Posterior vena cava (tissue), 2 donors: Measurements from ENCODE around the gene ZNF260. TPM values are rescaled to one million over a fixed set of nuclear protein-coding genes. Genes with fewer than 3 reads are reported as not detected.
"Not testable (repeated sequence)": the region's sequence is repeated elsewhere in the genome, so short reads cannot be mapped to it uniquely, and the experiment has no call there.

Experiments
- DNase-seq: peaks from one replicate; pipeline ENCODE4 v3.0.0-alpha.2; 2020; ENCODE audit warnings: low spot score
- intact Hi-C, 2 donors: fragments of 100-400 bp; cut with DNase I; formaldehyde crosslinking; loops; one replicate each; pipeline versions ENCODE4 v1.14.1 to v1.14.2; 2022 to 2023
- total RNA-seq, 2 donors: library from RNA; stranded (reverse); fragmentation: NEBNext Ultra II Directional; extraction: Animal tissue kit (Norgen Biotek cat#: 25700); gene quantifications; one replicate each; pipeline ENCODE4 v1.2.1, GENCODE V29; 2021
- donor health status: DM: yes; HTN: yes; CAD: no.
- donor health status: DM: yes; HTN: yes; CAD: no.

Gene ZNF260
- total RNA-seq, 2 donors from 2014 or later, result 7.6 to 11.8 TPM

DNA sequence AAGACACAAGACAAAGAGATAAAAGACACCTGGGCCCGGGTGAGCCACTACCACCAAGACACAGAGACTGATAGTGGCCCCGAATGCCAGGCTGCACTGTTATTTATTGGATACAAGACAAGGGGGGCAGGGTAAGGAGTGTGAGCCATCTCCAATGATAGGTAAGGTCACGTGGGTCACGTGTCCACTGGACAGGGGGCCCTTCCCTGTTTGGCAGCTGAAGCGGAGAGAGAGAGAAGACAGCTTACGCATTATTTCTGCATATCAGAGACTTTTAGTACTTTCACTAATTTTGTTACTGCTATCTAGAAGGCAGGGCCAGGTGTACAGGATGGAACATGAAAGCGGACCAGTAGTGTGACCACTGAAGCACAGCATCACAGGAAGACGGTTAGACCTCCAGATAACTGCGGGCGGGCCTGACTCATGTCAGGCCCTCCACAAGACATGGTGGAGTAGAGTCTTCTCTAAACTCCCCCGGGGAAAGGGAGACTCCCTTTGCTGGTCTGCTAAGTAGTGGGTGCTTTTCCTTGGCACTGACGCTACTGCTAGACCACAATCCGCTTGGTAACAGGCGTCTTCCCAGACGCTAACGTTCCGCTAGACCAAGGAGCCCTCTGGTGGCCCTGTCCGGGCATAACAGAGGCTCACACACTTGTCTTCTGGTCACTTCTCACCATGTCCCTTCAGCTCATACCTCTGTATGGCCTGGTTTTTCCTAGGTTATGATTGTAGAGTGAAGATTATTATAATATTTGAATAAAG lies 35.2 kb downstream of the ZNF260 start:
- intact Hi-C loops, result not testable (repeated sequence)

GRCh38 chr19:36490846-36491245 lies 37.2 kb downstream of the ZNF260 start:
- DNase-seq, intact Hi-C loops: not testable (repeated sequence)

More for the DNA sequence above, 35.2 kb downstream of the ZNF260 start:
- not testable (repeated sequence) for DNase-seq

- DNase-seq, result peak; percentile 92
- intact Hi-C loops, result no loop called here
These were observed 38.1 kb downstream of the ZNF260 start for GRCh38 chr19:36489920-36490415.

- peak; percentile 95 for DNase-seq
- intact Hi-C loops, result no loop called here
These were observed 38.8 kb downstream of the ZNF260 start, which contains the start of gene ZNF566 for GRCh38 chr19:36489118-36489919. TSS of gene ZNF566 (minus strand) at chr19:36489561. CDS start at chr19:36476557, 13,004 bp downstream.

GRCh38 chr19:36488846-36489117 lies 39.3 kb downstream of the ZNF260 start:
- intact Hi-C loops, result no loop called here
- DNase-seq, result no peak

DNA sequence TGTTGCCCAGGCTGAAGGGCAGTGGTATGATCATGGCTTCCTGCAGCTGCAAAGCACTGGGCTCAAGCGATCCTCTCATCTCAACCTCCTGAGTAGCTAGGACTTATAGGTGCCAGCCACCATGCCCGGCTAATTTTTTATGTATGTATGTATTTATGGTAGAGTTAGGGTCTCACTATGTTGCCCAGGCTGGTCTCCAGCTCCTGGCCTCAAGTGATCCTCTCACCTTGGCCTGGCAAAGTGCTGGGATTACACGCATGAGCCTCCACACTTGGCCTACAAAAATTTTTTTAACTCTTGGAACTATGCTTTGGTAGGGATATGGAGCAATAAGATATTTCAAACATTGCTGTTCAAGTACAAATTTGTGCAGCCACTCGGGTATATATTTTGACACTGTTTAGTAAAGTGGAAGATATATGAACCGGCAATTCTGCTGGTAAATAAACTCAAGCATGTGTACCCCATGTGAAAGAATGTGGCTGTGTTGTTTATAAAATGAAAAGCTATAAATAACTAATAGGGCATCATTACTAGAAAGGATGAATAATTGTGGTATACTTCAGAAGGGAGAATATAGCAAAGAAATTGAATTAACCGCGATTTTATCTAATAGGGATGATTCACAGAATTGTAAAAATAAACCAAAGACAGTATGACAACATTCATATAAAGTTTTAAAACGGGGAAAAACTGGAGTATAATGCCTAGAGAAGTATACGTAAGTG lies 39.8 kb downstream of the ZNF260 start:
- intact Hi-C loops, result no loop called here
- DNase-seq, result no peak

DNA sequence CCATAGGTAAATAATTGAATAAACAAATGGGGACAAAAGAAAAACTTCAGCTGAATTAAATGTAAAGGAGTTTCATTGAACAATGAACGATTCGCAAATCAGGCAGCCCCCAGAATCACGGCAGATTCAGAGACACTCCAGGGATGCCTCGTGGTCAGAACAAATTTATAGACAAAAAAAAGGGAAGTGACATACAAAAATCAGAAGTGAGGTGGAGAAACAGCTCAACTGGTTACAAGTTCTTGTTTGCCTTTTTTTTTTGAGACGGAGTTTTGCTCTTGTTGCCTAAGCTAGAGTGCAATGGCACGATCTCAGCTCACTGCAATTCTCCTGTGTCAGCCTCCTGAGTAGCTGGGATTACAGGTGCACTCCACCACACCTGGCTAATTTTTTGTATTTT lies 44.4 kb downstream of the ZNF260 start:
- intact Hi-C loops, result no loop called here
- no peak for DNase-seq

DNA sequence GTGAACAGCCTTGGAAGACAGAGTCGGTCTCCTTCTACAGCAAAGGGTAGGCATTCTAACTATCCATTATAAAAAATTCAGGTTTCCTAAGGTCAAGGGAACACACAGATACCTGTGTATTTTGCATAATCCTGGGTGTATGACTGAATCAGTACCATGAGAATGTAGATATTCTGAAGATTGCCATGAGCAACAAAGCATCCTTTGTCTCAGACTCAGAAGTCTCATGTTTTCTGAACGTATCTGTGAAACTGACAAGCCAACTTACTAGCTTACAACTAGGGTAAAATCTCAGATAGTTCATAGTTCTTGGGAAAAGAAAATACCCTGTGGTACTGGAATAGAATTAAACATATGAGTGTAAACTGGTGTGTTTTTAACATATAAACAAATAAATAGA lies 45.2 kb downstream of the ZNF260 start:
- intact Hi-C loops, result no loop called here

More for the DNA sequence above, 45.2 kb downstream of the ZNF260 start:
- no peak for DNase-seq

Other genes with a start within 250 kb of the ZNF260 start
- gene ZFP14, start 149.1 kb downstream of the ZNF260 start, total RNA-seq, result 1 to 10 TPM; 3.9 to 4.3 TPM
- 1 to 10 TPM; 6.1 to 6.3 TPM for gene ZFP82, start 109.6 kb downstream of the ZNF260 start, total RNA-seq
- gene ZNF566, start 38.7 kb downstream of the ZNF260 start, total RNA-seq, result 10 to 100 TPM; 10.1 to 13.7 TPM
- gene ZNF529, start 45.0 kb upstream of the ZNF260 start, total RNA-seq, result 10 to 100 TPM; 13.9 to 15.9 TPM
- gene ZNF382, start 77.0 kb upstream of the ZNF260 start, total RNA-seq, result 1 to 10 TPM; 7.3 to 7.4 TPM
- 1 to 10 TPM; 7.3 to 9.7 TPM for gene ZNF461, start 138.6 kb upstream of the ZNF260 start, total RNA-seq
- gene ZNF567, start 159.3 kb upstream of the ZNF260 start, total RNA-seq, result 1 to 10 TPM; 5.5 to 7.8 TPM
- 1 to 10 TPM; 5.1 to 5.2 TPM for gene ZNF850, start 244.5 kb upstream of the ZNF260 start, total RNA-seq